Esophagus (tissue), 2 donors: Measurements from ENCODE around the gene DCDC2. TPM values are rescaled to one million over a fixed set of nuclear protein-coding genes. Genes with fewer than 3 reads are reported as not detected.
"Not testable (repeated sequence)": the region's sequence is repeated elsewhere in the genome, so short reads cannot be mapped to it uniquely, and the experiment has no call there.

ENCODE experiments used
- H3K27ac ChIP-seq, 2 donors: one replicate each; pipeline ENCODE4 v1.5.1; 2013; ENCODE audit warnings: low read depth in 2 of 2, mild to moderate bottlenecking in 2 of 2, inconsistent platforms in 1 of 2, low read length in 1 of 2, moderate library complexity in 1 of 2
- H3K27me3 ChIP-seq, 2 donors: one replicate each; pipeline ENCODE4 v1.6.1; 2013; ENCODE audit warnings: low read length in 2 of 2, control low read depth in 1 of 2, mild to moderate bottlenecking in 1 of 2; ENCODE audit not compliant: insufficient read depth in 2 of 2, control insufficient read depth in 1 of 2
- H3K36me3 ChIP-seq, 2 donors: one replicate each; pipeline ENCODE4 v1.6.1; 2013; ENCODE audit warnings: low read length in 1 of 2; ENCODE audit not compliant: control insufficient read depth in 2 of 2, insufficient read depth in 2 of 2
- H3K4me1 ChIP-seq, 2 donors: one replicate each; pipeline ENCODE4 v1.6.1; 2013; ENCODE audit warnings: low read length in 1 of 2; ENCODE audit not compliant: control insufficient read depth in 2 of 2, insufficient read depth in 2 of 2
- H3K4me3 ChIP-seq, 2 donors: one replicate each; pipeline ENCODE4 v1.5.1; 2013; ENCODE audit warnings: low read length in 2 of 2, mild to moderate bottlenecking in 2 of 2, low read depth in 1 of 2, moderate library complexity in 1 of 2
- H3K9me3 ChIP-seq, 2 donors: one replicate each; pipeline ENCODE4 v1.6.1; 2013; ENCODE audit warnings: mild to moderate bottlenecking in 2 of 2, low read depth in 1 of 2, low read length in 1 of 2, moderate library complexity in 1 of 2; ENCODE audit not compliant: control insufficient read depth in 2 of 2, insufficient read depth in 1 of 2
- WGBS, 2 donors: extraction: QIAGEN DNeasy Blood & Tissue Kit; methylation state at CpG; one replicate each; pipeline ENCODE4 v1.1.7; 2013; 5-methylcytosine and 5-hydroxymethylcytosine counted together
- polyA plus RNA-seq, 2 donors: library from polyadenylated mRNA; stranded (reverse); fragments of 200-250 nt; gene quantifications; one replicate each; pipeline ENCODE4 v1.2.3, GENCODE V29; 2013
- donor health status: healthy with polysubstance abuse.
- donor health status: Bipolar disorder and iron deficiency.

DCDC2 gene
- polyA plus RNA-seq, 2 donors: under 0.01 to 0.02 TPM

GRCh38 chr6:24223115-24223919 is 134.5 kb downstream of the DCDC2 start:
- no peak overlapping the region for H3K27ac ChIP-seq

DNA sequence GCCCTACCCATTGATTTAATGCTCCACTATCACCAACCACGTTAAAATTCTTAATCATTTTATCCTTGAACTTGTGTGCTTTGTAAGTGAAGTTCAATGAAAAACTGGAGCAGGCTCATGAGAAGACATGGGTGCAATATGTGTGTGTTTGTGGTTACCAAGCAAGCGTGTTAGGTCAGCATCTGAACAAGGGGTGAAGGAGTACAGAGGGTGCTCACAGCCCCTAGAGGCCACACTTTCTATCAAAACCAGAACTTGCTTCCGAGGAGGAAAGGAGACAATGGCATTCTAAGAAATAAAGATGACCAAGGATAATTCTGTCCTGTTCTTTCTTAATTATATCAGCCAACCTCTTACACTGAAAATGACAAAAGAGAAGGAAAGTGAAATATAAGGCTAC is 138.2 kb downstream of the DCDC2 start:
- 60 to 78% methylated on average over 3 of the region's 3 CpGs for WGBS, 2 donors
- no peaks in the 10 kb centered on the region for H3K4me1 ChIP-seq
- H3K4me3 ChIP-seq: no peak overlapping the region
- no peaks in the 10 kb centered on the region for H3K9me3 ChIP-seq
- no peaks in the 10 kb centered on the region for H3K27me3 ChIP-seq
- no peak overlapping the region for H3K27ac ChIP-seq
- no peaks in the 10 kb centered on the region for H3K36me3 ChIP-seq

More at GRCh38 chr6:24223115-24223919, 134.5 kb downstream of the DCDC2 start:
- Histone ChIP-seq H3K4me3 (no peak overlapping the region), H3K9me3 (no peaks in the 10 kb centered on the region), H3K27me3 (no peaks in the 10 kb centered on the region), H3K36me3 (no peaks in the 10 kb centered on the region), H3K4me1 (no peaks in the 10 kb centered on the region)
- 64 to 71% methylated on average over 7 of the region's 7 CpGs for WGBS, 2 donors

DNA sequence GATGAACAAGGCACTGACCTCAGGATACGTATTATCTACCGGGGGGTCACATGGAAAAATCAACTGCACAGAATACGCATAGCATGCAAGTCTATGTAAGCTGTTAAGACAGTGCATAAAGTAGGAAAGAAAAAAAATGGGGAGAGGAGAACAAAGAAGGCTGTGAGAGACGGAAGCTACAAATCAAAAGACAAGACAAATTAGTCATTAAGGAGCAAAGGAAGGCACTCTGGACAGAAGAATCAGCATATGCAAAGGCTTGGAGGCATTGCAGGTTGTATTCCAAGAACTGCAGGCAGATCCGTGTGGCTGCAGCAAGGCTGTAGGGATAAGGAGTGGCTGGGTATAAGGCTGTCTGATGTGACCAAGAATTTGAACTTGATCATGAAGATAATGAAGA is 142.9 kb downstream of the DCDC2 start:
- Histone ChIP-seq H3K4me1 (no peaks in the 10 kb centered on the region), H3K27me3 (no peaks in the 10 kb centered on the region), H3K9me3 (no peaks in the 10 kb centered on the region), H3K36me3 (no peaks in the 10 kb centered on the region), H3K4me3 (no peak overlapping the region), H3K27ac (no peak overlapping the region)
- 83 to 85% methylated on average over 5 of the region's 5 CpGs for WGBS, 2 donors

- Histone ChIP-seq H3K36me3 (no peaks in the 10 kb centered on the region), H3K4me1 (no peaks in the 10 kb centered on the region), H3K9me3 (no peaks in the 10 kb centered on the region), H3K4me3 (no peak overlapping the region), H3K27ac (no peak overlapping the region), H3K27me3 (no peaks in the 10 kb centered on the region)
- 65 to 75% methylated on average over 4 of the region's 4 CpGs for WGBS, 2 donors
Measured at GRCh38 chr6:24207413-24207812, 150.4 kb downstream of the DCDC2 start.

GRCh38 chr6:24205020-24205492 is 152.8 kb downstream of the DCDC2 start:
- WGBS, 2 donors: 0 to 9% methylated on average over 4 of the region's 4 CpGs
- Histone ChIP-seq H3K9me3 (no peaks in the 10 kb centered on the region), H3K27me3 (no peaks in the 10 kb centered on the region), H3K4me1 (no peaks in the 10 kb centered on the region), H3K36me3 (no peaks in the 10 kb centered on the region), H3K27ac (no peak overlapping the region), H3K4me3 (no peak overlapping the region)

DNA sequence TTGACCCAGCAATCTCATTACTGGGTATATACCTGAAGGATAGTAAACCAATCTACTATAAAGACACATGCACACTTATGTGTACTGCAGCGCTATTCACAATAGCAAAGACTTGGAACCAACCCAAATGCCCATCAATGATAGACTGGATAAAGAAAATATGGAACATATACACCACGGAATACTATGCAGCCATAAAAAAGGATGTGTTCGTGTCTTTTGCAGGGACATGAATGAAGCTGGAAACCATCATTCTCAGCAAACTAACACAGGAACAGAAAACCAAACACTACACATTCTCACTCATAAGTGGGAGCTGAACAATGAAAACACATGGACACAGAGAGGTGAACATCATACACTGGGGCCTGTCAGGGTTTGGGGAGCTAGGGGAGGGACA is 153.7 kb downstream of the DCDC2 start:
- not testable (repeated sequence) for H3K27me3 ChIP-seq, H3K9me3 ChIP-seq, H3K4me1 ChIP-seq, H3K36me3 ChIP-seq, H3K27ac ChIP-seq, H3K4me3 ChIP-seq
- WGBS, 2 donors: 93 to 95% methylated on average over 3 of the region's 3 CpGs

- no peaks in the 10 kb centered on the region for H3K36me3 ChIP-seq
- 71 to 91% methylated on average over 1 of the region's 1 CpG for WGBS, 2 donors
Measured at GRCh38 chr6:24197892-24198291, 160.0 kb downstream of the DCDC2 start.

GRCh38 chr6:24195836-24196597 is 161.8 kb downstream of the DCDC2 start:
- Histone ChIP-seq H3K4me3 (no peak overlapping the region), H3K36me3 (no peaks in the 10 kb centered on the region), H3K27ac (no peak overlapping the region), H3K9me3 (no peaks in the 10 kb centered on the region), H3K4me1 (no peaks in the 10 kb centered on the region), H3K27me3 (no peaks in the 10 kb centered on the region)
- 92 to 95% methylated on average over 3 of the region's 3 CpGs for WGBS, 2 donors

More at GRCh38 chr6:24197892-24198291, 160.0 kb downstream of the DCDC2 start:
- Histone ChIP-seq H3K4me1 (no peaks in the 10 kb centered on the region), H3K9me3 (no peaks in the 10 kb centered on the region), H3K4me3 (no peak overlapping the region), H3K27me3 (no peaks in the 10 kb centered on the region), H3K27ac (no peak overlapping the region)

GRCh38 chr6:24194978-24195700 is 162.7 kb downstream of the DCDC2 start:
- 88 to 91% methylated on average over 2 of the region's 2 CpGs for WGBS, 2 donors
- Histone ChIP-seq H3K27me3 (no peaks in the 10 kb centered on the region), H3K27ac (no peak overlapping the region), H3K36me3 (no peaks in the 10 kb centered on the region), H3K4me1 (no peaks in the 10 kb centered on the region), H3K4me3 (no peak overlapping the region), H3K9me3 (no peaks in the 10 kb centered on the region)
